Fibroblast of the aortic adventitia (primary cell): ENCODE data around the gene CYRIA. TPM values are rescaled to one million over a fixed set of nuclear protein-coding genes. Genes with fewer than 3 reads are reported as not detected.

Experiments
- DNase-seq: peaks from one replicate; pipeline ENCODE4 v3.0.0-alpha.2; 2010; ENCODE audit warnings: low read depth
- H3K4me3 ChIP-seq: 2 replicates; pipeline ENCODE4 v1.5.1; 2011; ENCODE audit warnings: low read depth, mild to moderate bottlenecking, control low read depth, low read length, moderate library complexity
- CTCF ChIP-seq: IDR thresholded peaks from 2 replicates; pipeline ENCODE4 v1.5.1; 2011; ENCODE audit warnings: mild to moderate bottlenecking, low read length, control low read depth, inconsistent platforms; ENCODE audit not compliant: insufficient read depth
- total RNA-seq: library from RNA; depleted of rRNA; stranded (reverse); fragments of >200 nt; gene quantifications from 2 replicates; pipeline ENCODE4 v1.2.3, GENCODE V29; 2012; ENCODE audit warnings: low replicate concordance

CYRIA gene
- total RNA-seq, 1 donor: 0.54 TPM

- no peak for TF ChIP-seq CTCF
- no peak for DNase-seq
- no peak overlapping the region for H3K4me3 ChIP-seq
Measured at GRCh38 chr2:16663121-16663905, 2.3 kb downstream of the CYRIA start.

GRCh38 chr2:16661936-16662839 is 3.4 kb downstream of the CYRIA start:
- DNase-seq: no peak
- no peak for TF ChIP-seq CTCF
- H3K4me3 ChIP-seq: no peak overlapping the region

- TF ChIP-seq CTCF: no peak
- no peak for DNase-seq
- no peak overlapping the region for H3K4me3 ChIP-seq
Measured at GRCh38 chr2:16661526-16661925, 4.1 kb downstream of the CYRIA start.

GRCh38 chr2:16660556-16660955 is 5.1 kb downstream of the CYRIA start:
- TF ChIP-seq CTCF: no peak
- no peak for DNase-seq
- H3K4me3 ChIP-seq: no peak overlapping the region

- no peak for TF ChIP-seq CTCF
- DNase-seq: no peak
- no peak overlapping the region for H3K4me3 ChIP-seq
Measured at GRCh38 chr2:16660114-16660513, 5.5 kb downstream of the CYRIA start.

GRCh38 chr2:16658076-16658739 is 7.4 kb downstream of the CYRIA start:
- H3K4me3 ChIP-seq: no peak overlapping the region
- TF ChIP-seq CTCF: no peak
- DNase-seq: no peak
